Cardiac fibroblast (primary cell): ENCODE measurements around the gene RGL1.

Experiments
- DNase-seq, 2 donors: peaks; one replicate each; pipeline versions ENCODE4 v3.0.0 to v3.0.0-alpha.2; 2010; ENCODE audit warnings: low read depth in 2 of 2
- H3K4me3 ChIP-seq, 2 donors: replicated peaks in 1 of 2; 1 replicate in 1 of 2; 2 replicates in 1 of 2; pipeline ENCODE4 v1.5.1; 2011; ENCODE audit warnings: low read depth in 2 of 2, low read length in 2 of 2, mild to moderate bottlenecking in 2 of 2, moderate library complexity in 1 of 2
- CTCF ChIP-seq: IDR thresholded peaks from one replicate; pipeline ENCODE4 v1.5.1; 2011; ENCODE audit warnings: low read depth, mild to moderate bottlenecking, low read length, inconsistent platforms

Gene RGL1

GRCh38 chr1:183936009-183936408 is 131.1 kb downstream of the RGL1 start:
- TF ChIP-seq CTCF = no peak
- H3K4me3 ChIP-seq = no peak overlapping the region
- DNase-seq = no peak

GRCh38 chr1:183936791-183937190 is 131.9 kb downstream of the RGL1 start:
- no peak overlapping the region for H3K4me3 ChIP-seq
- TF ChIP-seq CTCF = no peak
- DNase-seq = no peak

GRCh38 chr1:183937611-183938010 is 132.7 kb downstream of the RGL1 start:
- no peak for DNase-seq
- H3K4me3 ChIP-seq = no peak overlapping the region
- no peak for TF ChIP-seq CTCF

GRCh38 chr1:183941001-183941400 is 136.1 kb downstream of the RGL1 start:
- no peak for DNase-seq
- H3K4me3 ChIP-seq = no peak overlapping the region
- no peak for TF ChIP-seq CTCF

- peak; percentile 95 to 99 for DNase-seq
- TF ChIP-seq CTCF = no peak
- no peak overlapping the region for H3K4me3 ChIP-seq
Observed at GRCh38 chr1:183942933-183943693, 138.2 kb downstream of the RGL1 start.

- DNase-seq = peak in 1 of 2 donors; percentile 10
Observed at GRCh38 chr1:183945428-183946319, 140.8 kb downstream of the RGL1 start.

More at GRCh38 chr1:183945428-183946319, 140.8 kb downstream of the RGL1 start:
- no peak overlapping the region for H3K4me3 ChIP-seq
- no peak for TF ChIP-seq CTCF
